Endothelial cell of umbilical vein (primary cell): Measurements from ENCODE around the gene SGSM2. TPM values are rescaled to one million over a fixed set of nuclear protein-coding genes. Genes with fewer than 3 reads are reported as not detected.

Experiments used
- BruUV-seq: library from RNA; stranded (reverse); fragments of 400-500 nt; replicated peaks from 2 replicates; lab custom pipeline; 2021; lab: Mats Ljungman, UMichigan
- CTCF ChIA-PET: fragments of 300-600, 350-600 bp; sonication (Branson Sonifier 250); formaldehyde crosslinking; loops from one replicate; lab custom pipeline; 2021; ENCODE audit warnings: antibody characterized with exemption, inconsistent platforms; lab: Charles Lee
- POLR2A ChIA-PET: fragments of 300-600, 350-600 bp; sonication (Branson Sonifier 250); formaldehyde crosslinking; loops from one replicate; lab custom pipeline; 2021; ENCODE audit warnings: antibody characterized with exemption, inconsistent platforms; lab: Charles Lee
- DNase-seq: peaks from one replicate; pipeline ENCODE4 v3.0.0-alpha.2; 2011; ENCODE audit warnings: low read depth, low spot score
- FAIRE-seq: peaks from 2 replicates; lab custom pipeline; 2011; peaks lifted over from hg19 to GRCh38; lab: Jason Lieb, UNC
- H2AFZ ChIP-seq: 2 replicates; pipeline ENCODE4 v1.6.0; 2012; ENCODE audit warnings: low read depth, low read length, control low read depth, inconsistent platforms
- H3K27ac ChIP-seq: 2 replicates; pipeline ENCODE4 v1.5.1; 2011; ENCODE audit warnings: low read depth, mild to moderate bottlenecking, control low read depth, low read length, moderate library complexity; ENCODE audit not compliant: insufficient read depth
- H3K27me3 ChIP-seq, 2 experiments: 2 replicates each; pipeline versions ENCODE4 v1.6.0 to v1.6.1; 2011; ENCODE audit warnings: low read length in 2 of 2, mixed read lengths in 1 of 2; ENCODE audit not compliant: control insufficient read depth in 2 of 2, insufficient read depth in 2 of 2
- H3K36me3 ChIP-seq, 2 experiments: 2 replicates in 1 of 2; 3 replicates in 1 of 2; pipeline ENCODE4 v1.5.1; 2011; ENCODE audit warnings: low read length in 2 of 2, mild to moderate bottlenecking in 1 of 2, moderate library complexity in 1 of 2; ENCODE audit not compliant: control insufficient read depth in 2 of 2, insufficient read depth in 2 of 2; ENCODE audit errors: extremely low read depth in 1 of 2
- H3K4me1 ChIP-seq: 3 replicates; pipeline ENCODE4 v1.5.1; 2011; ENCODE audit warnings: mild to moderate bottlenecking, low read length; ENCODE audit not compliant: control insufficient read depth, insufficient read depth; ENCODE audit errors: extremely low read depth
- H3K4me2 ChIP-seq: 2 replicates; pipeline ENCODE4 v1.6.1; 2011; ENCODE audit warnings: low read length, control low read depth, mixed read lengths; ENCODE audit not compliant: insufficient read depth
- H3K4me3 ChIP-seq, 3 experiments: fragments of 200-600 bp in 1 of 3; sonication (generic), shearing (Covaris generic) in 1 of 3; replicated peaks in 1 of 3; 2 replicates each; pipeline ENCODE4 v1.5.1; 2011 to 2016; ENCODE audit warnings: control low read depth in 3 of 3, low read length in 3 of 3, mild to moderate bottlenecking in 2 of 3, inconsistent platforms in 1 of 3, low read depth in 1 of 3, moderate library complexity in 1 of 3; ENCODE audit not compliant: insufficient read depth in 1 of 3
- H3K79me2 ChIP-seq: 2 replicates; pipeline ENCODE4 v1.6.0; 2012; ENCODE audit warnings: low read length, inconsistent platforms; ENCODE audit not compliant: control insufficient read depth, insufficient read depth
- H3K9ac ChIP-seq: replicated peaks from 2 replicates; pipeline ENCODE3; 2011; ENCODE audit warnings: low read length, control low read depth; ENCODE audit not compliant: insufficient read depth; ENCODE audit errors: extremely low read depth
- H3K9me1 ChIP-seq: replicated peaks from 3 replicates; pipeline ENCODE4 v1.6.0; 2011; ENCODE audit warnings: mild to moderate bottlenecking, low read length; ENCODE audit not compliant: control insufficient read depth, insufficient read depth; ENCODE audit errors: extremely low read depth
- H3K9me3 ChIP-seq: replicated peaks from 2 replicates; pipeline ENCODE4 v1.5.1; 2012; ENCODE audit warnings: low read length, inconsistent platforms; ENCODE audit not compliant: control insufficient read depth, insufficient read depth
- H4K20me1 ChIP-seq: replicated peaks from 2 replicates; pipeline ENCODE3; 2011; ENCODE audit warnings: mild to moderate bottlenecking, low read length; ENCODE audit not compliant: control insufficient read depth, insufficient read depth; ENCODE audit errors: extremely low read depth
- FOS ChIP-seq: IDR thresholded peaks from 2 replicates; pipeline ENCODE4 v1.6.1; 2011; ENCODE audit warnings: mild to moderate bottlenecking, low read length, moderate library complexity, borderline replicate concordance; ENCODE audit not compliant: insufficient read depth
- GATA2 ChIP-seq: IDR thresholded peaks from 2 replicates; pipeline ENCODE4 v1.7.0; 2011; ENCODE audit warnings: low read depth, mild to moderate bottlenecking, moderate library complexity, mixed read lengths, low read length; ENCODE audit not compliant: insufficient read length, insufficient read depth
- JUN ChIP-seq: IDR thresholded peaks from 2 replicates; pipeline ENCODE4 v1.6.1; 2011; ENCODE audit warnings: borderline replicate concordance, low read depth; ENCODE audit not compliant: insufficient read length, insufficient read depth
- MYC ChIP-seq: IDR thresholded peaks from one replicate; pipeline ENCODE4 v1.6.1; 2011; ENCODE audit warnings: mild to moderate bottlenecking, low read depth, low read length
- POLR2AphosphoS5 ChIP-seq: IDR thresholded peaks from 2 replicates; pipeline ENCODE4 v1.6.1; 2012; ENCODE audit warnings: low read depth, mild to moderate bottlenecking, control low read depth, low read length, moderate library complexity; ENCODE audit not compliant: insufficient read depth
- dilution Hi-C: fragments of 300-500 bp; cut with MboI; formaldehyde crosslinking; loops from one replicate; pipeline ENCODE4 v1.15.0; 2019; ENCODE audit warnings: low sequenced_read_pairs; ENCODE audit not compliant: extremely low pct_ligation_motif_present
- intact Hi-C: fragments of 100-400 bp; cut with micrococcal nuclease; formaldehyde crosslinking; loops from one replicate; pipeline ENCODE4 v1.10.0; 2022
- polyA plus RNA-seq, 4 experiments: library from polyadenylated mRNA; depleted of rRNA in 3 of 4; stranded (reverse) in 3 of 4; unstranded in 1 of 4; fragments of >200 nt; gene quantifications; 2 replicates each; pipeline versions ENCODE4 v1.2.1 to v1.2.3, GENCODE V29; 2011 to 2012; ENCODE audit warnings: missing spikeins in 1 of 4
- total RNA-seq: library from RNA; stranded (reverse); gene quantifications from 2 replicates; pipeline ENCODE4 v1.2.3, GENCODE V29; 2021
- TF ChIP-seq, protein P1 (sequence below), 2 donors: IDR thresholded peaks; 1 replicate in 1 of 2; 2 replicates in 1 of 2; pipeline ENCODE4 v1.5.1; 2011; ENCODE audit warnings: low read length in 2 of 2, mild to moderate bottlenecking in 2 of 2, moderate library complexity in 2 of 2, control low read depth in 1 of 2, inconsistent platforms in 1 of 2, low read depth in 1 of 2; ENCODE audit not compliant: insufficient read depth in 1 of 2; ENCODE audit errors: extremely low read depth in 1 of 2

SGSM2 gene
- total and polyA plus RNA-seq, 2 donors (not counting 3 experiments of a cell fraction or from before 2014, with no cell fraction given), result 61.6 to 94.5 TPM

DNA sequence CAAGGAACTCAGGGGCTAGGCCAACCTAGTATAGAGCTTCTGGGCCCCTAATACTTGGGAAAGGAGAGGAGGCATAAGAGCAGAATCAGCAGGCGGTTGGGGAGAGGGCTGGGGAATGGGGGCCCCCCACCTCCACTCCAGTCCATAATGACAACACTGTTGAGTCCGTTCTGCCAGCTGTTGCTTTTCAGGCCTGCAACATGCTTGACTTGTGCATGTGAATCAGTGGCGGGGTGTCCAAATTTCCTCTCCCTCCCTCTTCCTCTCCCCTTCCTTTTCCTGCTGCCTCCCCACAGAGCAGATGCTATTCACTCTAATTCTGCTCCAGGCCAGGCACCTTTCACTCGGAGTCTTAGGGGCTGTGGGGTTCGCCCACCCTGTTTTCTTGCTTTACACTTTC, 31.7 kb downstream of the SGSM2 start:
- TF ChIP-seq, protein P1, sequence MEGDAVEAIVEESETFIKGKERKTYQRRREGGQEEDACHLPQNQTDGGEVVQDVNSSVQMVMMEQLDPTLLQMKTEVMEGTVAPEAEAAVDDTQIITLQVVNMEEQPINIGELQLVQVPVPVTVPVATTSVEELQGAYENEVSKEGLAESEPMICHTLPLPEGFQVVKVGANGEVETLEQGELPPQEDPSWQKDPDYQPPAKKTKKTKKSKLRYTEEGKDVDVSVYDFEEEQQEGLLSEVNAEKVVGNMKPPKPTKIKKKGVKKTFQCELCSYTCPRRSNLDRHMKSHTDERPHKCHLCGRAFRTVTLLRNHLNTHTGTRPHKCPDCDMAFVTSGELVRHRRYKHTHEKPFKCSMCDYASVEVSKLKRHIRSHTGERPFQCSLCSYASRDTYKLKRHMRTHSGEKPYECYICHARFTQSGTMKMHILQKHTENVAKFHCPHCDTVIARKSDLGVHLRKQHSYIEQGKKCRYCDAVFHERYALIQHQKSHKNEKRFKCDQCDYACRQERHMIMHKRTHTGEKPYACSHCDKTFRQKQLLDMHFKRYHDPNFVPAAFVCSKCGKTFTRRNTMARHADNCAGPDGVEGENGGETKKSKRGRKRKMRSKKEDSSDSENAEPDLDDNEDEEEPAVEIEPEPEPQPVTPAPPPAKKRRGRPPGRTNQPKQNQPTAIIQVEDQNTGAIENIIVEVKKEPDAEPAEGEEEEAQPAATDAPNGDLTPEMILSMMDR (IDR thresholded peaks at IDR 0.05; ENCODE audit: extremely low read depth in 1 of 2, insufficient read depth in 1 of 2, low read depth in 1 of 2, low read length in 2 of 2), result no peak
- no peak for TF ChIP-seq FOS
- TF ChIP-seq GATA2, result no peak
- no peak for TF ChIP-seq POLR2AphosphoS5
- TF ChIP-seq MYC, result no peak
- TF ChIP-seq JUN, result no peak

More for the DNA sequence above, 31.7 kb downstream of the SGSM2 start:
- no peaks in the 10 kb centered on the region for H3K27me3 ChIP-seq
- no peak overlapping the region for H2AFZ ChIP-seq
- no peak overlapping the region for H3K4me3 ChIP-seq
- POLR2A ChIA-PET, result no interaction called here
- CTCF ChIA-PET, result interaction anchor here (1.5 to 6.4 kb wide), 4 partner anchors 10 to 47 kb away, joined by 6 to 47 read pairs (median 20); no protein-coding TSS in a partner anchor
- no TSS peak for BruUV-seq
- dilution Hi-C loops (no loop called here), intact Hi-C loops (loop anchor here (1.0 kb wide), 1 partner anchor 47 kb away; no protein-coding TSS in a partner anchor)
- peak; percentile 70 for FAIRE-seq
- no peaks in the 10 kb centered on the region for H4K20me1 ChIP-seq
- H3K79me2 ChIP-seq, result no peaks in the 10 kb centered on the region
- no peak overlapping the region for H3K9ac ChIP-seq
- no peak overlapping the region for H3K27ac ChIP-seq
- H3K4me1 ChIP-seq, result peaks cover 6% of the 10 kb centered on the region
- no peak for DNase-seq
- H3K9me1 ChIP-seq, result no peaks in the 10 kb centered on the region
- H3K9me3 ChIP-seq, result no peaks in the 10 kb centered on the region
- no peak overlapping the region for H3K4me2 ChIP-seq
- peaks cover 0 to 27% of the 10 kb centered on the region in 2 experiments for H3K36me3 ChIP-seq
